H4 (cell line): ENCODE data around the gene GSTM2. TPM values are rescaled to one million over a fixed set of nuclear protein-coding genes. Genes with fewer than 3 reads are reported as not detected.
"Not testable (repeated sequence)": the region's sequence is repeated elsewhere in the genome, so short reads cannot be mapped to it uniquely, and the experiment has no call there.

Experiments used
- DNase-seq: peaks from one replicate; pipeline ENCODE4 v3.0.0-alpha.2; 2015; ENCODE audit warnings: low spot score
- total RNA-seq: library from RNA; depleted of rRNA; stranded (reverse); fragments of >200 nt; shearing (Covaris generic); gene quantifications from 2 replicates; pipeline ENCODE4 v1.2.3, GENCODE V29; 2014

The GSTM2 gene
- total RNA-seq, 1 experiment from 2014 or later: 4.6 TPM

GRCh38 chr1:109644670-109645069 lies 23.2 kb upstream of the GSTM2 start:
- DNase-seq: no peak

DNA sequence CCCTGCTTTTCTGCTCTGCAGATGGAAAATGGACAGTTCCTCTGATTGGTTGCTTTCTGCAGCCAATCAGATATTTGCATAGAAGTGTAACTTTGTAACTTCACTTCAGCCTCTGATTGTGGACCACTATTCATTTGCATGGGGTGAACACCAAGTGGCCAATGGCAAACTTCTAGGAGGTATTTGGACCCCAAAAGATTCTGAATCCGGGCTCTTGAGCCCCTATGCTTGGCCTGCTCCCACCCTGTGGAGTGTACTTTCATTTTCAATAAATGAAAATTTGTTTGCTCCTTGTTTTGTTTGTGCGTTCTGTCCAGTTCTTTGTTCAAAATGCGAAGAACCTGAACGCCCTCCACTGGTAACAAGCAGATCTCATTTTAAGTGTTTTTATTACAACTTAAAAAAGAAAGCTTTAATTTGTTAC lies 18.4 kb upstream of the GSTM2 start:
- no peak for DNase-seq

DNA sequence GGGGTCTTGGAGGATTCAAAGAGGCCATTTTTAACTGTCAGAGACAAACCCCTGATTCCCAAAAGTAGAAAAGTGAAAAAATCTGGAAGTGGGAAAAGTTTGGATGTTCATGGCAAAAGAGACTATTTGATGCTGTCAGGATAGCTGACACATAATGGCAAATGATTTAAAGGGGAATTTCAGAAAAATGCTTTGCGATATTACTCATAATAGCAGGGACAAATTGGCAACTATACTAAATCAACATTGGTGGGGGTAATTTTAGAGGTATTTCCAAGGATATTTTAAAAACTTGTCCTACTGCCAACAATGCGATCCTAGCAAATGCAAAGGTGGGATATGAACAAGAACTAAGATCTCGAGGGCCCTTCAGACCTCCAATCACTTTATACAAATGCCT lies 17.2 kb upstream of the GSTM2 start:
- DNase-seq: no peak

DNA sequence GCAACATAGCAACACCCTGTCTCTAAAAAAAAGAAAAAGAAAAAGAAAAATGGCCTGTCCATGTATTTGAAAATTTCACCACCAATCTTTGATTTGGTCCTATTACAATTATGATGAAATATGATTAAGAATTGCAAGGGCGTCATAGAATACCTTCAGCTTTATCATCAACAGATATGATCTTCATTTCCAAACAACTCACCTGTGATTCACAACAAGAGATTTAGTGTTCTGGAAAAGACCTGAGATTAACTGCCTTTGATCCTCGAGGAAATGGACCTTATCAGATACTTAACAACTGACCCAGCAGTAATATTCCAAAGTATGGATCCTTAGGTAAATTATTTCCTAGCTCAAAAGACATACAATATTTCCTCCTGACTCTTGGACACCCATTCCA lies 15.5 kb upstream of the GSTM2 start:
- no peak for DNase-seq

GRCh38 chr1:109653306-109653705 lies 14.6 kb upstream of the GSTM2 start:
- DNase-seq: no peak

GRCh38 chr1:109654519-109654918 lies 13.3 kb upstream of the GSTM2 start:
- DNase-seq: no peak

DNA sequence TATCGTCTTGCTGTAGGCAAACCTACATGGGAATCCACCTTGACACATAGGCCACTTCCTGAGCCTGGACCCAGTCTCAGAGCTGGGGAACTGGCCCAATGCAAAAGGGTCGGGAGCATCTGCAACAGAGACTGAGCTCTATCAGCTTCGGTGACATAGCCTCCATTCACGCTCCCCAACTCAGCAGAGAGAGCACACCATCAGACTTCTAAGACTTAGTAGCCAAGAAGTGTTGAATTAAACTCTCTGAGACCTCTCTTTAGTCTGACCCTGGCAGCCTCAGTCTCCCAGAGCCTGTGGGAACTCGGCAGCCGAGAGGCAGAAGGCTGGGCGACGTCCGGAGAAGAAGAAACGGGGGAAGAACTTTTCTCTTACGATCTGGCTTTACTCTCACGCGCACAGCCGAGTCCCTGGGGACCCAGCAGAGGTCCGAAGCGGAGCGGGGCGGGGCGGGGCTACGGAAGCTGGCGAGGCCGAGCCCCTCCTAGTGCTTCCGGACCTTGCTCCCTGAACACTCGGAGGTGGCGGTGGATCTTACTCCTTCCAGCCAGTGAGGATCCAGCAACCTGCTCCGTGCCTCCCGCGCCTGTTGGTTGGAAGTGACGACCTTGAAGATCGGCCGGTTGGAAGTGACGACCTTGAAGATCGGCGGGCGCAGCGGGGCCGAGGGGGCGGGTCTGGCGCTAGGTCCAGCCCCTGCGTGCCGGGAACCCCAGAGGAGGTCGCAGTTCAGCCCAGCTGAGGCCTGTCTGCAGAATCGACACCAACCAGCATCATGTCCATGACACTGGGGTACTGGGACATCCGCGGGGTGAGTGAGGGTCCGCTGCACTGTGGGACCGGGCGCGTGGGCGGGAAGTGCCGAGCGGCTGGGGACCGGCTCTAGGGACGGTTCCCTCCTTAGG lies 12.0 kb upstream of the GSTM2 start, which contains the start of gene GSTM4:
Gene GSTM4 (plus strand): TSS at position 485 of the 905 bp plus-strand sequence. CDS start 291 bp downstream, at position 776.
- peak; percentile 55 for DNase-seq

GRCh38 chr1:109657395-109657794 lies 10.5 kb upstream of the GSTM2 start:
- no peak for DNase-seq

- no peak for DNase-seq
Measured at GRCh38 chr1:109657970-109658369, 9.9 kb upstream of the GSTM2 start.

- no peak for DNase-seq
Measured at GRCh38 chr1:109658533-109659042, 9.3 kb upstream of the GSTM2 start.

- DNase-seq: no peak
Measured at GRCh38 chr1:109659145-109659544, 8.7 kb upstream of the GSTM2 start.

DNA sequence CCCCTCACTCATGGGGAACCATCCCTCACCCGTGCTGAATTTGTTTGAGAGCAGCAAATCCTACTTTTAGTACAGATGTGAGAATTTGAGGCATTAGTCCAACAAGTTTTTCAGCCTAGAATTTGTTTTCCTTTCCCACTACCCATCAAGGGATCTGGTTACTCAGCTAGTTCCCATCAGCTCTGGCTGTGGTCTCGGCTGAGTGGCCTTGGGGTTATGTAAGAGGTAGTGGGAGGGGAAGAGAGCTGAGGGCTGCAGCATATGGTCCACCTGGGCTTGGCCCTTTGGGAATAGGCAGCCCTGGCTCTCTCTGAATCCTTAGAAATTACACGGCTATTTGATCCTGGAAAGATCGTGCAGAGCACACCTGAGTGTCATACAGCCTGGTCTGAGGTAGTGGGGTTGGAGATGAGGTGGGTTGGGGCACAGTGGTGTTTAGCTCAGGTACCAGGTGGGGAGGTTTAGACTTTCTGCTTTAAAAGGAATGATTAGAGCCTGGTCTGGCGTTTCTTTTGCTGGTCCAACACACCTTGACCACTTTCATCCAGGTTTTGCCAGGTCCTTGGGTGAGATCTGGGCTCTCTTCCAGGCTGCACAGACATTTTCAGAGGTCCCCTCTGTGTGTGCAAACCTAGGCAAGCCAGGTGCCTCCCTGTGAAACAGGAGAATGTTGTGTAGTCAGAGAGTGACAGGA lies 7.7 kb upstream of the GSTM2 start:
- peak; percentile 46 for DNase-seq

GRCh38 chr1:109660691-109661026 lies 7.2 kb upstream of the GSTM2 start:
- DNase-seq: not testable (repeated sequence)

GRCh38 chr1:109661391-109661790 lies 6.5 kb upstream of the GSTM2 start:
- peak; percentile 1 for DNase-seq

GRCh38 chr1:109664671-109665070 lies 3.2 kb upstream of the GSTM2 start:
- DNase-seq: peak; percentile 0

- DNase-seq: peak; percentile 1
Measured at GRCh38 chr1:109668123-109668775, 392 bp downstream of the GSTM2 start.

GRCh38 chr1:109669246-109669948 lies 1.5 kb downstream of the GSTM2 start:
- peak; percentile 1 for DNase-seq

- DNase-seq: peak; percentile 1
Measured at GRCh38 chr1:109669949-109670302, 2.1 kb downstream of the GSTM2 start.

GRCh38 chr1:109671067-109671466 lies 3.2 kb downstream of the GSTM2 start:
- DNase-seq: peak; percentile 0

DNA sequence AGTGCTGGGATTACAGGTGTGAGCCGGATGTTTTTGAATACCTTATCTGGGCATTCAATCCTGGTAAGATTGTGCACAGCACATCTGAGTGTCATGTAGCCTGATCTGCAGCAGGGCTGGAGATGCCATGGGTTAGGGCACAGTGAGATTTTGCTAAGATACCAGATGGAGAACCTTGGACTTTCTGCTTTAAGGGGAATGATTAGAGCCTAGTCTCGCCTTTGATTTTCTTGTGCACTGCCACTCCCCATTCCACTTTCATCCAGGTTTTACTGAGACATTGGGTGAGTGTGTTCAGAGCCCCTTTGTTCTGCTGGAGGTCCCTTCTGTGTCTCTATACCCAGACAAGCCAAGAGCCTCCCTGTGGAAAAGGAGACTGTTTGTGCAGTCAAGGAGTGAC lies 6.0 kb downstream of the GSTM2 start:
- peak; percentile 0 for DNase-seq

DNA sequence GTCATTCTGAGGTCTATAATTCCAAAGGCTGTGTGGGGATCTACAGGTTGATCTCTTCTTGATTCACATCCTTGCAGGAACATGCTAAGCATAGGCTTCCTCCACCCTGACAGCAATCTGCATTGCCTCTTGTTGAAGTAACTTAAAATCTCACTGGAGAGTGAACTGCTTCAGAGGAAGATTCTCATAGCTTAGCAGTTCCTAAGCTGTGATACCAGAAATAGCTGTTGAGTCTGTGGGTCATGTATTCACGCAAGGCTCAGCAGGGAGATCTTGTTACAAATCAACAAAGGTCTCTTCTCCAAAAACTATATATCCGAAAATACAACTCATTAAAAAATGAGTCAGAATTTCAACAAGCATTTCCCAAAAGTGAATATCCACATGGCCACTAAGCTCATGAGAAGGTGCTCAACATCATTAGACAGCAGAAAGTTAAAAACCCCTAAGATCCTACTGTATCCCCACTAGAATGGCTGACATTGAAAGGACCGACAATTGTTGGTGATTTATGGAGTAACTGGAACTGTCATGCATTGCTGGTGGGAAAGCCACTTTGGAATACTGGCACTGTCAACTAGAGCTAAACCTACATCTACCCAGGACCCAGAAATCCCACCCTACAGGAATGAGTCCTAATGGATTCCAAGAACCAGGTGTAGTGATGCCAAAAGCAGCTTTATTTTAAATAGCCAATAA lies 9.0 kb downstream of the GSTM2 start:
- peak; percentile 0 for DNase-seq
